8988T (cell line): ENCODE results near the gene MYBPC1.
"Not testable (repeated sequence)": the region's sequence is repeated elsewhere in the genome, so short reads cannot be mapped to it uniquely, and the experiment has no call there.

ENCODE experiments used
- DNase-seq: peaks from one replicate; pipeline ENCODE4 v3.0.0; 2011

Gene MYBPC1

DNA sequence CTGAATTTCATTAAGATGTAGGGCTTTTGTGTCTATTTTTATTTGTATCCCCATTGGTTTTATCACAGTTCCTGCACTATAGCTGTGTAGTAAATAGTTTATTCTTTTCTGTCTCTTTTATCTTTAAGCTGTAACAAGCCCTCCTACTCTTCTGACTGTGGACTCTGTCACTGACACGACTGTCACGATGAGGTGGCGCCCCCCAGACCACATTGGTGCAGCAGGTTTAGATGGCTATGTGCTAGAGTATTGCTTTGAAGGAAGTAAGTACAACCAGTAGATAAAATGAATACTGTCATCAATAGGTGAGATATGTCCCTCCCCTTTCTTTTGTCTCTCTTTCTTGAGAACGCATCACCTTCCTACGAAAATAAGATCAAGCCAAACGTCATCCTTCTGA is 68.5 kb downstream of the MYBPC1 start:
- DNase-seq, result no peak

DNA sequence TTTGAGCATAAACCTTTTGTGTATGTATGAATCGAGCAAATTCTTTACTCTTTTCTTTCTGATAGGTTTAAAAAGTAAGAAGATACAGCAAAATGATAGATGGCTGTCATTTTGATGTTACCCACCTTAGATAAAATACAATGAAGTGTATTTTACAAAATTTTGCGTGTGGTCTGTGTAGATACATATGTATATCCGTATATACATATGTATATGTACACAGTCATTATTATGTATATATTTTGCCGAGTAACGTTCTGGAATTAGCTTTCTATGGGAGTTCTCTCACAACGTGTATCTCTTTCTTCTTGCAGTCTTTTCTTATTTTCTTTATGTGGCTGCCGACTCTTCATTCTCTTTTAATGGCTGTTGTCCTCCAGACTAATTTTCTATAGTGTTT is 70.2 kb downstream of the MYBPC1 start:
- no peak for DNase-seq

DNA sequence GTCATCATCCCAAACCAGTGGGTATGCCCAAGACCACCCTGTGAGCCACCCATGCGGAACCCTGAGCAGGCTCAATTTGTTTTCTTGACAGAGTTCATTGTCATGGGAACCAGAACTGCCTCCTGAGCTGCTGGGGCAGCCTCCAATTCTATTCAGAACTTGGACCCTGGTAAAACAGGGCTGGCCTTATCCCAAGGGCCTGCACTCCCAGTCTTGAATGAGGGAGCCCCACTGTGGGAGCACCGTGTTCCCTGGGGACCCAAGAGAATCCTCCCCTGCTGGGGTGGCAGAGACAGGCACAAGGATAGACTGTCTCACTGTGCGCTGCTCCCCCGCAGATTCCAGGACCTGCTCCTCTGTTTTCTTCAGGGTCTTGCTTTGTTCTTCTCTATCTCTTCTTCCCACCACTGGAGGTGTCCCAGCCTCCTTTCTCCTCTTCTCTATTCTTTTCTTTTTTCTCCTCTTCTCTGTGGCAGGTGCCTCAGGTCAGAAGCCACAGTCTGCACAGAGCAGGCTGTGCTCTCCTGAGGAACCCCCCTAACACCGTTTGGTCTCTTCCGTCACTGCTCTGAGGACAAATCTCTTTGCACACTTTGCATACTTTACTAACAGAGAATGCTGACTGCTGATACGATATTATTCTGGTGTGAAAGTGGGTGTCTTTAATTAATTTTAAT is 71.4 kb downstream of the MYBPC1 start:
- DNase-seq, result no peak

DNA sequence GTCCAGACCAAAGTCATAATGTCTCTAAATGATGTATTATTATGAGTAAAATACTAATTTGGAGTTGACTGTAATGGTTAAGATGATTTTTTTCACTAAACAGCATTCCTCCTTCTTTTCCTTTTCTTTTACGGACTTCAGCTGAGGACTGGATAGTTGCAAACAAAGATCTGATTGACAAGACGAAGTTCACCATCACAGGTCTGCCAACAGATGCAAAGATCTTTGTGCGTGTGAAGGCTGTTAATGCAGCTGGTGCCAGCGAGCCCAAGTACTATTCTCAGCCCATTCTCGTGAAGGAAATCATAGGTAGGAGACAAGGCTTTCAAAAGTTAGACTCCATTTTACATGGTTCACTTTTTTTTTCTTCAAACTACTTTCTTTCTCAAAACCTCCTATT is 72.8 kb downstream of the MYBPC1 start:
- no peak for DNase-seq

DNA sequence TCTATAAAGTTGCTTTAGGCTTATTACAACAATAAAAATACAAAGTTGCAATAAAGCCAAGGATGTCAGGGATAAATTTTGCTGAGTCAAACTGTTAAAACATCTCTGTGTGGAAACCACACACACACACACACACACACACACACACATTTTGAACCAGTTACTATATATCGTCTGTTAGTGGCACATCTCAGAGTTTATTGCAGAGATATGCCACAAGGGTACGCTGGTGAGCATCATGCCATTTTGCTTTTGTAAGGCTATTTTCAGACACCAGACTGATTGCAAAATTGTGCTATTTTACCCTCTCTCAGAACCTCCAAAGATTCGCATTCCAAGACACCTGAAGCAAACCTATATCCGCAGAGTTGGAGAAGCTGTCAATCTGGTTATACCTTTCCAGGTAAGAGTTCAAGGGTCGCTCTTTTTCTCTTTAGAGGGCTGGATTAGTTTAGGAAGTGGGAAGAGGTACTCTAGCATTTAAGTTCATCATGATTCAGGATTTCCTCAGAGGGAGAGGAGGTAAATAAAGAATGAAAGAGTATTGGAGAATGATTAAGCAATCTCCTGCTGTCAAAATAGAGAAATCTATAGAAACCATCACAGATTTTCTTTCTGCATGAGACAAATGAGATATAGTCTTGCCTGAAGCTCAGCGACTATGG is 75.4 kb downstream of the MYBPC1 start:
- peak; percentile 14 for DNase-seq

DNA sequence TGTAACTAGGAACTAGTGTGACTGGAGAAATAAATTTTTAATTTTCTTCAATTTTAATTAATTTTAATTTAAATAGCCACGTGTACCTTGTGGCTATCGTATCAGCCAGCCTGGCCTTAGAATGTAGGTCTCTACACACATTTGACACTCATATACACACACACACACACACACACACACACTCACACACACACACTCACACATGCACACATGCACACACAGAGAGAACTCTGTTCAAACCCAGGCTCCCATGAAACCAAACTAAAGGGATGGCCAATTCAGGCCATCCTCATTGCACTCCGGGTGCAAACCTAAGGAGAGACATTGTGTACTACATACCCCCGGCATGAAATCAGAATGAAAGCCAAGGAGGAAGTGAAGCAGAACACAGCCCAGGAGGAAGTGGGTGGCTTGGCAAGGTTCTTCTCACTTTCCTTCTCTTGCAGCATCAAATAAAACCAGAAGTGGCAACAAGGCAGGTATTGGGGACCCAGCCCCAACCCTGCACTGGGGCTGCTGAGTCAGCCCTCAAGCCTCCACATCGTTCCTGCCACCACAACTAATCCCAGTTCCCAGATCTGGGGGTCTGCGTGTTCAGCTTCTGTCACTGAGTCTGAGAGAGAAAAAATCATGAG is 76.5 kb downstream of the MYBPC1 start:
- no peak for DNase-seq

DNA sequence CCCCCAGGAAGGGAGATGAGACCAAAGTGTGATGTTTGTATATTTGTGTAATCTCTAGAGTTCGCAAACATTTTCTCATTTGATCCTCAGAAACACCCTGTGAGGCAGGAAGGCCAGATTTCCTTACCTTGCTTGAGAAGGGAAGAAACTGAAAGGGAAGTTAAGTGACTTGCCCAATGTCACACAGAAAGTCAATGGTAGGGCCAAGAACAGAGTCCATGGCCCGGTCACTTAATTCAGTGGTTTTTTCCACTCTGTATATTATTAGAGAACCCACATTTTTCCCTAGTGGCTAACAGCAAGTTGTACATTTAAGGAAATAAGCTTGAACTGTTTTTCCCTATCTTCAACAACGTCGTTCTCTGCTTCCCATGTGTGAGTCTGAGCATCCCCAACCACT is 77.1 kb downstream of the MYBPC1 start:
- DNase-seq, result no peak

DNA sequence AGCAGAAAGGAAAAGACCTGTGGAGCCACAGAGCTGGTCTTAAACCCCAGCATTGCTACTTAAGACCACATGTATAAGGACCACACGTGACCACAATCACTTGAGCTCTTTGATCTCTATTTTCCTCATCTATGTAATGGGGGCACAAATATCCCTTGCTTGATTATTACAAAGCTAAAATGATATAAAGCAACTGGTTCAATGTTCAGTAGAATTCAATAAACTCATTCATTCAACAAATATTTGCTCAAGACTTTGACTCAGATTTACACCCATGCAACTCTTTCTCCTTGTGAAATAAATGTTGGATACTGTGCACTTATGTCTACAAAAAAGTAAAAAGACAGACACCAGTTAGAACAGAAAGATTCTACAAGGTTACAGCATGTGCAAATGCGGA is 80.8 kb downstream of the MYBPC1 start:
- DNase-seq, result no peak

DNA sequence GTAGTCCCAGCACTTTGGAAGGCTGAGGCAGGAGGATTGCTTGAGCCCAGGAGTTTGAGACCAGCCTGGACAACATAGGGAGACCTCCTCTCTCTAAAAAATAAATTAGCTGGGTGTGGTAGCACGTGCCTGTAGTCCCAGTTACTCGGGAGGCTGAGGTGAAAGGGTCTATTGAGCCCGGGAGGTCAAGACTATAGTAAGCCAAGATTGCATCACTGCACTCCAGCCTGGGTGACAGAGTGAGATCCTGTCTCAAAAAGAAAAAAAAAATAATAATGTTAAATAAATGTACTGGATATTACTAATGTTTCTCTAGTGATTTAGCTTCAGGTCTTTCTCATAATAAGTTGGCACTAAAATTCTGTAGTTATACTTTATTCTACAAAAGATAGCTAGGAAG is 81.7 kb downstream of the MYBPC1 start:
- not testable (repeated sequence) for DNase-seq

DNA sequence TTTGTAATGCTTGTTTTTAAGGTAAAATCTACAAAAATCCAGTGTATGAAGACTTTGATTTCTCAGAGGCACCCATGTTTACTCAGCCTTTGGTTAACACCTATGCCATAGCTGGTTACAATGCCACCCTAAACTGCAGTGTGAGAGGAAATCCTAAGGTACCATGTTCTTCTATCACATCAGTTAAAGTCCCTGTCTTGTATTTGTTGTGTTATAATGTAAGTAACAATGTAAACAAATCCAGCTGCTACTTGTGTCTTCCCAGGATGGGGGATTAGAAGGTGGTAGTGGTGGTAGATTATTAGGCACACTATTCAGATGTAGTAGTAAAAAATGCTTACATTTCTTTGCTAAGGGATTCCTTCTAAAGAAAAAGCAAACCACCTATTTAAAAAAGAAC is 83.3 kb downstream of the MYBPC1 start:
- no peak for DNase-seq

DNA sequence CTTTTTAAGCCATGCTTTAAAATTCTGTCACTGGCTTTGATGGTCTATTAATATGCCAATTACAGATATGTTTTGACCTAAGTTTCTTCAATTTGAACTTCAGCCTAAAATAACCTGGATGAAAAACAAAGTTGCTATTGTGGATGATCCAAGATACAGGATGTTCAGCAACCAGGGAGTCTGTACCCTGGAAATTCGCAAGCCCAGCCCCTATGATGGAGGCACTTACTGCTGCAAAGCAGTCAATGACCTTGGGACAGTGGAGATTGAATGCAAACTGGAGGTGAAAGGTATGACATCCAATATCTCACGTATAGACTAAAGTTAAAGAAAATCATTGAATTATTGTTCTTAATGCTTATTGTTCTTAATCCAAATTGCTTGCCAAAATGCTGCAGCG is 85.5 kb downstream of the MYBPC1 start:
- DNase-seq, result no peak

DNA sequence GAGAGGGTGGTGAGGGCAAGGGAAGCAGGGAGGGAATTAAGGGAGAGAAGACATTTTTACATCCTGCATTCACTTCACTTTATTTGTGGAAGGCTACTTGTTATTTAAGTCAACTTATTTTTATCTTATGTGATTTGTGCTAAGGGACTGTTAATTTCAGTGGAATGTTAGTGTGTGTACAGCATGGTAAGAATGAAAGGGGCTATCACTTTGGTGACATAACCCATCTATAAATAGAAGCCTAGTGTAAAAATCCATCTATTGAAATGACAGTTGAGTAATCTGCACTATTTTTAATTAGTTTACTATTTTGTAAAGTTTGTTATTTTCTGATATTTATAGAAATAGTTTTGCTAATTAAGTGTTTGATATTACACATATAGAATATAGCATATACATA is 85.9 kb downstream of the MYBPC1 start:
- no peak for DNase-seq

DNA sequence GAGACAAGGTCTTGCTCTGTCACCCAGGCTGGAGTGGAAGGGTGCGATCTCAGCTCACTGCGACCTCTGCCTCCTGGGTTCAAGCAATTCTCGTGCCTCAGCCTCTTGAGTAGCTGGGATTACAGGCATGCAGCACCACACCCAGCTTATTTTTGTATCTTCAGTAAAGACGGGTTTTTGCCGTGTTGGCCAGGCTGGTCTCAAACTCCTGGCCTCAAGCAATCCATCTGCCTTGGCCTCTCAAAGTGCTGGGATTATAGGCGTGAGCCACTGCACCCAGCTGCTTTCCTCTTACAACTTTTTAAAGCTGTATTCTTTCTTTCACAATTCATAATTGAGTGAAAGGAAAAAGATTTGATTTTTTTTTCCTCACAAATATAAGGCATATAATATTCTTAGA is 86.9 kb downstream of the MYBPC1 start:
- not testable (repeated sequence) for DNase-seq

DNA sequence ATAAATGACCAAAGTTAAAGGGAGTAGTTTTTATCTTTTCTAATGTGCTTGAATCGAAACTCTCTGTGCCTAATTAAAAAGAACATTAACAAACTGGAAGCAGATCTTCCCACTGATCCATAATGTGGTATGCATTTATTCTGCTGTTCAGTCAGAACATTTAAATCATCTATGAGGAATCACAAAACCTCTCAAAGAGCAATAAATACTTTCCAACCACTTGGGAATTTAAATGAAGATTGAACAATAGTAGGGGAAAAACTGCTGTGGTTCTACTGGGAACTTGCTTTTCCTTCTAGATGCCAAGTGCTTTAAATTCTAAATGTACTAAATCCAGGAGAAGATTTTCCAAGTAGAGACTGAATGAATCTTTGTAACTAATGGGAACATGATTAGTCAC is 90.3 kb downstream of the MYBPC1 start:
- DNase-seq, result no peak

DNA sequence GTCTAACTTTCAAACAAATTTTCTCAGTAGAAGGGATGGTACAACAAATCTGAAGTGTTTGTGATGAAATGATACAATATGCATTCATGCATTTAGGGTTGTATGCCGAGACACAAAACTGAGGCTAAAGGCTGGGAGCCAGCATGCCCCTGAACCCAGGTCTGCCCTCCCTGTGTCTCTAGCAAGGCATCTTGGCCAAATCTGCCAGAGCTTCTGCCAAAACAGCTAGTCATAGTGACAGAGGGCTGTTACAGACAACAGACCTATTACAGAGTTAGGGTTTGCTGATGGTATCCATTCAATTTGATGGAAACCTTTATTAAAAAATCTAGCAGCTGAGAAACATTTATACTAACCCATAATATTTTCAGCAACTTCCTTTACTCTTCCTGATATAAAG is 91.4 kb downstream of the MYBPC1 start:
- DNase-seq, result no peak

DNA sequence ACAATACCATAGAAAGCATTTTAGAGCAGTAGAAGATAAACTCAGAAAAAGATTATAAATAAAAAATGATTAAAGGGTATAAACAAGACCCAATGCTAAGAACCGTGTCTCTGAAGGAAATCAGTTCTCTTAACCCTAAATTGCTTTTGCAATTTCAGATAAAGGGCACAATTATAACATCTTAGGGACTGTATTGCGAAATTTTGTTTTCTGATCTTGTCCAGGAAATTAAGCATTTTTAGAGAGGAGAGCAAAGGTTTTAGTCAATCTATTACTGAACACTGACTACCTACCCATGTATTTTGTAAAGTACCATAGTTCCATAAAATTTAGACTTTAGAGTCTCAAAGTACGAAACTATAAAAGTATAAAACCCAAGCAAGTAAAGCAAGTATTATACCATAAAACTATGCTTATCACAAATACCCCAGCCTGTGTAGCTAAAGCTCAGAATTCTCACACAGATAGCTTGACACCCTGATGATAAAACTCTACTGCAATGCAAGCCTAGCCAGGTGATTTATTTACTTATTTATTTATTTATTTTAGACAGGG is 95.8 kb downstream of the MYBPC1 start:
- no peak for DNase-seq

DNA sequence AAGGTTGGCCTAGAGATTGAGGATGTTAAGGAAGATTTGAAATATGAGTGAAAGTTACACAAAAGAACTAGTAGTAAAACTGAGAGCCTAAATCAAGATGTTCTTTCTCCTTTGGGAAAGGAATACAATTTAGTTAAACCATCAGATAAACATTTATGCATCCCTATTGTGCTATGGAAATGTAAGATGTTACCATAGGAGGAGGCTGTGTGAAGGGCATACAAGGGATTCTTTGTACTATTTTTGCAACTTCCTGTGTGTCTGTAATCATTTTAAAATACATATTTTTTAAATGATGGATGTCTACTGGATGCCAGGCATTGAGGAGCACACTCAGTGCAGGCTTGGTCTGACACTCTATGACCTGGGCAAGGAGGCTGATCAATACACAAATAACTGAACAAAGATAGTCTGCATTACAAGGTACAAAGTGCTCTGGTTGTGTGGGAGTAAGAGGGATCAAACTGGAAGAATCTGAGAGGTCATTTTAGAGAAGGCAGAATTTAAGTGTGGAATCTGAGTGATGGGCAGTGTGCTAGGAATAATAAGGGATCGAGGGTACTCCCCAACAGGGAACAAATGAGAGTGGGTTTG is 96.8 kb downstream of the MYBPC1 start:
- DNase-seq, result no peak

DNA sequence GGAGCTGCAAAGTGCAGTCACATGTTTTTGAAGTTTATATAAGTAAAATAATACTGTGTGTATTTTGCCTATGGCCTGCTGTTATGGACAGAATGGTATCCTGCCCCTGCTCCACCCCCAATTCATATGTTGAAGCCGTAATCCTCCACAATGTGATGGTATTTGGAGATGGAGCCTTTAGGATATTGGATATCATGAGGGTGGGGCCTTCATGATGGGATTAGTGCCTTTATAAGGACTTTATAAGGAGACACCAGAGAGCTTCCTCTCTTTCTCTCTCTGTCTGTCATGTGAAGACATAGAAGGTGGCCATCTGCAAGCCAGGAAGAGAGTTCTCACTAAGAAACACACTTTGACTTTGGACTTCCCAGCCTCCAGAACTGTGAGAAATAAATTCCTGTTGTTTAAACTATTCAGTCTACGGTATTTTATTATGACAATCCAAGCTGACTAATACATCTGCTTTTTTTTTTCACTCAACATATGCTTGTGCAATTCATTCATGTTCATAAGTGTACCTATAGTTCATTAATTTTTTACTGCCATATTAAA is 99.6 kb downstream of the MYBPC1 start:
- DNase-seq, result no peak

DNA sequence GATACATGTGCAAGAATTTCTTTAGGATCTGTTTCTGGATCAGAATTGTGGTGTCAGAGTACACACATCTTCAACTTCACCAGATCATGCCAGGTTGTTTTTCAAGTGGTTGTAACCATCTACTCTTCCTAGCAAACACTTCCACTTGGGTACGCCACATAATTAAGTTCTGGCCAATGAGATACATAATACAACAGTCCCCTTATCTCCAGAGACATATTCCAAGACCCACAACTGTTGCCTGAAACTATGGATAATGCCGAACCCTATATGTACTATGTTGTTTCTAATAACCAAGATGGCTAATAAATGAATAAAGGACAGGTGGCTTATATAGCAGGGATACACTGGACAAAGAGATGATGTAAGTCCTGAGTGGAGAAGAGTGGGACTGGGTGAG is 100.2 kb downstream of the MYBPC1 start:
- DNase-seq, result no peak

DNA sequence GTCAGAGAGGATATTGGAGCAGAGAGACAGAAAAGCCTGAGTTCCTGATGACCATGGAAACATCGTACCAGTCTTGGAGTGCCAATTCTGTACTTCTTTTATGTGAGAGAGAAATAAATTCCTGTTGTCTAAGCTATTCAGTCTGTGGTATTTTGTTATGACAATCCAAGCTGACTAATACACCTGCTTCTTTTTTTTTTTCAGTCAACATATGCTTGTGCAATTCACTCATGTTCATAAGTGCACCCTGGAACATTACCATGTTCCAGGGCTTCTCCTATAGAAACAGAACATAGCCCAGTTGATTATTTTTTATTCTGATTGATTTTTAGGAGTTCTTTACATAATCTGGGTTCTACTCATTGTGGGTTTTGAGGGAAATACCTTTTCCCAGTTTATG is 100.9 kb downstream of the MYBPC1 start:
- no peak for DNase-seq

DNA sequence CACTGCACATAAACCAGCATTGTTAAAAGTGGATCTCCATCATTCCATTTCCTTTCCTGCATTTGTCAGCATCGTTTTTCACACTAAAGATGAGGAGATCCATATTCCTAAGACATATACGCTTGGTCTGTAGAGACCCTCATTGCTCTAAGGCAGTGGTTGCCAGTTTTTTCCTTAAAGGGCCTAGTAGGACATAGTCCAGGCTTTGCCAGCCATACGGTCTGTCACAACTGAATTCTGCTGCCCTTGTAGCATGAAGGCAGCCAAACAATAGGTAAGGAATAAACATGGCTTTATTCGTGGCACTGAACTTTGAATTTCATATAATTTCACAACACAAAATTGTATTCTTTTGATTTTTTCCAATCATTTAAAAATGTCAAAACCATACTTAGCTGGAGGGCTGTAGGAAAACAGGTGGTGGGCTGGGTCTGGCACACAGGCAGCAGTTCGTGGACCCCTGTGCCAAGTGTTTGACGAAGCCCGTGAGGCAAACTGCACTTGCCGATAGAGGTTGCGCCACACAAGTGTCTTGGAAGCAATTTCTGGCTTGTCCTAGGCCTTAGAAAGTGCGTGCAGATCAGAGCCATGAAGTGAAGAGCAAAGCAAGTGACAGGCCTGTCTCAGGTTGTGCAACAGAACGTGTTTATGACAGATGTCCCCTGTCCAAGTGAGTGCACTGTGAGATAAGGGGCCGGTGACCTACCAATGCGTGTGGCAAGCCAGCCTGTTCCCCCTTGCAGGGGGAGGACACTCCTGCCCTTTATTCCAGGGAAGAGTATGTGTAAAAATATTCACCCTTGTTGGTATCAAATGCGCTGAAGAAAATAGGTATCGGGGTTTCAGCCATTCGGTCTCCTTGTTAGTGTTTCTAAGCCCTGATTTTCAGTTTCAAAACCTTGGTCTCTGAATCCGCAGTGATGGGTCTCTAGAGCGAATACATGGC is 101.8 kb downstream of the MYBPC1 start:
- no peak for DNase-seq

DNA sequence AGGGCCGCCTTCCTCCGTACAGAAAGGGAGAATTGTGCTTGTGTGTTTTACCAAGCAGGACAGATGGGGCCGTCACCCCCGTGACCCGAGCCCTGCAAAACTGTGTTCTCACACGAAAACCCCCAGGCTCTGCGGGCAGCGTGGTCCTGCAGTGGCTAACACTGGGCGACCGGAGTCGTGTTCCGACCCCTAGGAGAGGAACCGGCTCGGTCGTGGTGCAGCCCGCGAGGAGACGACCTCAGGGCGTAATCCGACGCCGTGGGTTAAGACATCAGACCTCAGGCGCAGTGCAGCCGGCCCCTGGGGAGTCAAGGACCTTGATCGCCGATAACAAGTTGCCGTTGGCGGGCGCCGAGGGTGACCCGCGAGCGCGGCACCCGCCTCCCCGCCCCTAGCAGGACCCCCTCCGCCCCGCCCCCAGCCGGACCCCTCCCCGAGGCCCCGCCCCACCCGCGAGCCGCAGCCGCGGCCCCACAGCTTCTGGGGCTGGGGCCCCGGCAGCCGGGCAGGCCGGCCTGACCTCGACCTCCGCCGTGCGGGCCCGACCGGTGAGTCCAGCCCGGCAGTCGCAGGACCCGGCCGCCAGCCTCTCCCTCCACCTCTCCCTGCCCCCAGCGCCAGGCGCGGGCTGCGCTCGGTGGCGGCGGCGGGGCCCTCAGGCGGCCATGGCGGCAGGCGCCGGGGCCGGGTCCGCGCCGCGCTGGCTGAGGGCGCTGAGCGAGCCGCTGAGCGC is 102.6 kb downstream of the MYBPC1 start, which contains the start of gene CHPT1:
CHPT1 (plus strand) TSS at position 444 of the 733 bp plus-strand sequence; CDS start at position 666, 222 bp downstream.
- peak; percentile 67 for DNase-seq
